Heart left ventricle (tissue), 16 donors: ENCODE measurements around the gene STYXL2. TPM values are rescaled to one million over a fixed set of nuclear protein-coding genes. Genes with fewer than 3 reads are reported as not detected.

Experiments used
- ATAC-seq, 4 donors: fragments of 200-7000 bp; cut with Tn5 transposase; one replicate each; pipeline ENCODE4 v1.9.1; 2020 to 2022; ENCODE audit warnings: moderate library complexity in 4 of 4, mild to moderate bottlenecking in 3 of 4, moderate number of reproducible peaks in 1 of 4
- DNase-seq, 5 donors: peaks; one replicate each; pipeline ENCODE4 v3.0.0-alpha.2; 2020
- H3K27ac ChIP-seq, 12 donors: fragments of 200-600 bp; sonication (generic) in 4 of 12; one replicate each; pipeline versions ENCODE4 v1.5.0 to v1.8.0; 2016 to 2022; ENCODE audit warnings: mild to moderate bottlenecking in 2 of 12
- H3K27me3 ChIP-seq, 9 donors: fragments of 200-600 bp; sonication (generic) in 2 of 9; one replicate each; pipeline versions ENCODE4 v1.5.1 to v1.8.0; 2016 to 2022; ENCODE audit warnings: mild to moderate bottlenecking in 3 of 9
- H3K36me3 ChIP-seq, 9 donors: fragments of 200-600 bp; sonication (generic) in 2 of 9; one replicate each; pipeline versions ENCODE4 v1.5.0 to v1.8.0; 2018 to 2022; ENCODE audit warnings: mild to moderate bottlenecking in 2 of 9
- H3K4me1 ChIP-seq, 12 donors: fragments of 200-600 bp; sonication (generic) in 4 of 12; one replicate each; pipeline versions ENCODE4 v1.5.0 to v1.8.0; 2016 to 2022; ENCODE audit warnings: mild to moderate bottlenecking in 3 of 12
- H3K4me3 ChIP-seq, 12 donors: fragments of 200-600 bp; sonication (generic) in 4 of 12; one replicate each; pipeline versions ENCODE4 v1.5.0 to v1.8.0; 2017 to 2022; ENCODE audit warnings: mild to moderate bottlenecking in 9 of 12, moderate library complexity in 4 of 12
- H3K9me3 ChIP-seq, 12 donors: fragments of 200-600 bp; sonication (generic) in 4 of 12; one replicate each; pipeline versions ENCODE4 v1.5.0 to v1.8.0; 2016 to 2022; ENCODE audit warnings: mild to moderate bottlenecking in 1 of 12
- CTCF ChIP-seq, 12 donors: fragments of 200-600 bp; sonication (generic) in 4 of 12; IDR thresholded peaks; one replicate each; pipeline versions ENCODE4 v1.5.0 to v1.8.0; 2018 to 2022; ENCODE audit warnings: antibody characterized with exemption in 12 of 12, mild to moderate bottlenecking in 5 of 12
- POLR2A ChIP-seq, 2 donors: fragments of 450-650 bp; IDR thresholded peaks; one replicate each; pipeline ENCODE4 v1.6.1; 2017; ENCODE audit warnings: antibody characterized with exemption in 2 of 2, mild to moderate bottlenecking in 2 of 2, moderate library complexity in 2 of 2
- WGBS, 4 donors: extraction: QIAGEN DNeasy Blood & Tissue Kit in 2 of 4; methylation state at CpG; one replicate each; pipeline versions ENCODE4 v1.1.5 to v1.1.7; 2013 to 2018; 5-methylcytosine and 5-hydroxymethylcytosine counted together
- intact Hi-C, 10 donors: fragments of 100-400 bp; cut with DNase I; formaldehyde crosslinking; loops; one replicate each; pipeline versions ENCODE4 v1.11.1 to v1.14.2; 2022
- polyA plus RNA-seq, 2 donors: library from polyadenylated mRNA; stranded (reverse); fragments of 200-250 nt; gene quantifications; one replicate each; pipeline ENCODE4 v1.2.3, GENCODE V29; 2013
- total RNA-seq, 9 donors: library from RNA; depleted of rRNA in 2 of 9; stranded (reverse); fragments of >200 nt in 2 of 9; fragmentation: NEBNext Ultra II Directional in 3 of 9; extraction: Animal tissue kit (Norgen Biotek cat#: 25700) in 3 of 9; gene quantifications; one replicate each; pipeline versions ENCODE4 v1.1.0 to v1.2.4, GENCODE V29; 2016 to 2023
- donor health status: ischemic (EF 13 %, LVEDD 7.1; RV severe dilation, severe dysfunction).
- donor health status: healthy with polysubstance abuse.
- donor health status: DM: no; HTN: yes; CAD: no.
- donor health status: DM: no; HTN: no; CAD: no.
- donor health status: ischemic (EF 25% LVEDD 6.9; RV normal size, moderate dysfunction).
- donor health status: ischemic (EF 25% LVEDD 5.7; RV mildly dilated, moderate dysfunction).
- donor health status: healthy.
- donor health status: DM: yes; HTN: yes; CAD: no.
- donor health status: ischemic (EF 35%, LVEDD 5.7; RV mildly dilated, moderate dysfunction).
- donor health status: nonischemic (EF 11% LVEDD 7.7; RV severe dilation, severe dysfunction).
- donor health status: DM: yes; HTN: yes; CAD: no.
- donor health status: PGD.
- donor health status: ischemic (EF 29% LVEDD 5.4; RV normal size, mild dysfunction).
- donor health status: nonischemic (EF 23%, LVEDD 6.1; RV moderate dilation, normal function).

STYXL2 gene
- total and polyA plus RNA-seq, 11 donors, result 55.0 to 329 (median 149) TPM

- intact Hi-C loops, result loop anchor here in 2 of 10 donors (5.0 to 10.0 kb wide), 3 partner anchors 61 to 89 kb away; no protein-coding TSS in a partner anchor
- ATAC-seq, result no peak
- Histone ChIP-seq H3K9me3 (no peaks in the 10 kb centered on the region), H3K4me1 (peaks cover 0 to 11% (median 0%) of the 10 kb centered on the region in 12 donors), H3K36me3 (peaks cover 0 to 62% (median 10%) of the 10 kb centered on the region in 9 donors), H3K4me3 (no peak overlapping the region), H3K27ac (no peak overlapping the region), H3K27me3 (peaks cover 0 to 7% (median 0%) of the 10 kb centered on the region in 9 donors)
- 73 to 80% (median 76%) methylated on average over 17 of the region's 17 CpGs for WGBS, 4 donors
- no peak for DNase-seq
- no peak for TF ChIP-seq POLR2A (IDR thresholded peaks at IDR 0.05)
- no peak for TF ChIP-seq CTCF (IDR thresholded peaks at IDR 0.05)
Observed at GRCh38 chr1:167128261-167129227, 34.7 kb downstream of the STYXL2 start.

- DNase-seq (no peak), ATAC-seq (peak in 1 of 4 donors; percentile 11)
- peaks cover 0 to 13% (median 0%) of the 10 kb centered on the region in 12 donors for H3K4me1 ChIP-seq
- intact Hi-C loops, result no loop called here
- H3K27ac ChIP-seq, result no peak overlapping the region
- no peaks in the 10 kb centered on the region for H3K9me3 ChIP-seq
- no peak overlapping the region for H3K4me3 ChIP-seq
- WGBS, 4 donors, result 22 to 32% (median 26%) methylated on average over 4 of the region's 4 CpGs
- TF ChIP-seq POLR2A (IDR thresholded peaks at IDR 0.05), result no peak
- TF ChIP-seq CTCF (IDR thresholded peaks at IDR 0.05), result no peak
- H3K36me3 ChIP-seq, result peaks cover 0 to 40% (median 5%) of the 10 kb centered on the region in 9 donors
- peaks cover 0 to 7% (median 0%) of the 10 kb centered on the region in 9 donors for H3K27me3 ChIP-seq
Observed at GRCh38 chr1:167130829-167131510, 37.1 kb downstream of the STYXL2 start.

GRCh38 chr1:167132301-167133010 is 38.6 kb downstream of the STYXL2 start:
- Histone ChIP-seq H3K9me3 (peaks cover 0 to 5% (median 0%) of the 10 kb centered on the region in 12 donors), H3K36me3 (peaks cover 0 to 29% (median 0%) of the 10 kb centered on the region in 9 donors), H3K27ac (no peak overlapping the region), H3K27me3 (peaks cover 0 to 7% (median 0%) of the 10 kb centered on the region in 9 donors), H3K4me3 (no peak overlapping the region), H3K4me1 (peaks cover 0 to 21% (median 0%) of the 10 kb centered on the region in 12 donors)
- DNase-seq (no peak), ATAC-seq (peak in 3 of 4 donors; percentile 10 to 29 (median 12))
- intact Hi-C loops, result no loop called here
- 77 to 84% (median 79%) methylated on average over 8 of the region's 8 CpGs for WGBS, 4 donors
- no peak for TF ChIP-seq POLR2A (IDR thresholded peaks at IDR 0.05)

- peaks cover 0 to 5% (median 0%) of the 10 kb centered on the region in 9 donors for H3K27me3 ChIP-seq
Observed at GRCh38 chr1:167135281-167135840, 41.5 kb downstream of the STYXL2 start.

More at GRCh38 chr1:167135281-167135840, 41.5 kb downstream of the STYXL2 start:
- TF ChIP-seq CTCF (IDR thresholded peaks at IDR 0.05), result no peak
- TF ChIP-seq POLR2A (IDR thresholded peaks at IDR 0.05), result no peak
- intact Hi-C loops, result no loop called here
- peaks cover 0 to 20% (median 0%) of the 10 kb centered on the region in 12 donors for H3K4me1 ChIP-seq
- DNase-seq (no peak), ATAC-seq (no peak)
- H3K4me3 ChIP-seq, result no peak overlapping the region
- 45 to 69% (median 60%) methylated on average over 4 of the region's 4 CpGs for WGBS, 4 donors
- peaks cover 0 to 5% (median 0%) of the 10 kb centered on the region in 12 donors for H3K9me3 ChIP-seq
- peaks cover 0 to 1% (median 0%) of the 10 kb centered on the region in 9 donors for H3K36me3 ChIP-seq
- no peak overlapping the region for H3K27ac ChIP-seq
